ENCODE results near the gene TNFRSF25.

DNA sequence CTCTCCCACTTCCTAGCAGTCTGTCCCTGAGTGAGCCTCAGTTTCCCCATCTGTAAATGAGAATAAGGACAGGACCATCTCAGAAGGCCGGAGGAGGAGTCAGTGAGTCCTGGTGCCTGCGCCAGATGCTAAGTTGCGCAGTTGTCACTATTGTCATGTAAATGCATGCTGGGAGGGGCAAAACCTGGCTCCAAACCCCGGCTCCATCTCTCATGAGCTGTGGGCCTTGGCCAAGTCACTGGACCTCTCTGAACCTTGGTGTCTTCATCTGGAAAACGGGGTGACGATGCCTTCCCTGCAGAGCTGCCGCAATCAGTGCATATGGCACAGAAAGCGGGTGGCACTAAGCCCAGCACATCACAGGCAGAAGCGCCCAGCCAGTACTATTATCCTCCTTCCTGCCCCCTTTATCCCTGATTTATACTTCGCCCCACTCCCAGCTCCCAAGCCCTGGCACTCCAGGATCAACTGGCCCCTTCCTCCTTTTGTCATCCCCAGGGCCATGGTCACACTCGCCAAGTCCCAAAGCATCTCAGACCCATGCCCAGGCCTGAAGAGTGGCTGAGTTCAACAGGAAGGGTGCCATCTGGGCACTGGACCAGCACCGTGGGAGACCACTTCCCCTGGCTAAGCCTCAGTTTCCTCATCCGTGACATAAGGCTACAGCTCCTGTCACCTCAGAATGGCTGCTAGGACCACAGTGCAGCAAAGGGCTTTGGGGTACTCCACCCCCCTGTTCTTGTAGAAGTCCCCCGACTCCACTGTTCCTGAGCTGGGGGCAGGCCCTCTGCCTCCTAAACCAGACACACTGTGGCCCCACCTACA is 29.8 kb upstream of the TNFRSF25 start:
- no peak for TF ChIP-seq POLR2AphosphoS5 (IDR thresholded peaks at IDR 0.05; ENCODE audit: low read depth, low read length)
- TF ChIP-seq POLR2A (IDR thresholded peaks at IDR 0.05; ENCODE audit: low read depth, low read length): no peak
